MG63 (cell line): ENCODE measurements around the gene ZMAT5. TPM values are rescaled to one million over a fixed set of nuclear protein-coding genes. Genes with fewer than 3 reads are reported as not detected.

Experiments
- DNase-seq: peaks from one replicate; pipeline ENCODE4 v3.0.0-alpha.2; 2020
- H3K27me3 ChIP-seq: fragments of 250-450 bp; sonication (Bioruptor Pico); 2 replicates; pipeline ENCODE4 v1.5.1; 2020; ENCODE audit warnings: mild to moderate bottlenecking, moderate library complexity
- H3K36me3 ChIP-seq: fragments of 250-450 bp; sonication (Bioruptor Pico); 2 replicates; pipeline ENCODE4 v1.5.1; 2020; ENCODE audit warnings: mild to moderate bottlenecking, moderate library complexity
- H3K4me3 ChIP-seq: fragments of 250-450 bp; sonication (Bioruptor Pico); 2 replicates; pipeline ENCODE4 v1.5.1; 2020; ENCODE audit warnings: mild to moderate bottlenecking, moderate library complexity
- H3K9me3 ChIP-seq: fragments of 250-450 bp; sonication (Bioruptor Pico); 2 replicates; pipeline ENCODE4 v1.5.1; 2020; ENCODE audit warnings: mild to moderate bottlenecking, moderate library complexity
- total RNA-seq: library from RNA; depleted of rRNA; stranded (reverse); fragments of >200 nt; shearing (Covaris generic); gene quantifications from 2 replicates; pipeline ENCODE4 v1.2.3, GENCODE V29; 2014; ENCODE audit warnings: low replicate concordance; rRNA removed

Gene ZMAT5
- total RNA-seq, 1 experiment from 2014 or later, result 38.9 TPM

DNA sequence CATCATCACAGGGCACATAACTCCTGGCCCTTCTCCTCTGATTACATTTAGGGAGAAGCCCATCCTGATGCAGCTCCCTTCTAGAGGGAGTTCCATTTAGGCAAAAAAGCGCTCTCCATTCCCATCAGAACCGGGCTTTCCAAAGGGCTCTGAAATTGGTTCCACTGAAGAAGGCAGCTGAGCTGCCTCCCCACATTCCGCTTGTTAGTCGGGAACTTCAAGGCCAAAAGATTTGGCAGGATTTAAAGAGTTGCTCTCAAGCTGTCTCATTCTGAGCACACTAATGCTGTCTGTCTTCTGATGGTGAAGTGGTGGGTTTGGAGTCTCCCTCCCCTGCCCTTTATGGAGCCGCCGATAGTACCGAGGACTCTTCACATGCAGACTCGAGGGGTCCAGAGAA is 73.6 kb downstream of the ZMAT5 start:
- H3K4me3 ChIP-seq, result no peak overlapping the region
- DNase-seq, result no peak
- H3K36me3 ChIP-seq, result peaks cover 60% of the 10 kb centered on the region

DNA sequence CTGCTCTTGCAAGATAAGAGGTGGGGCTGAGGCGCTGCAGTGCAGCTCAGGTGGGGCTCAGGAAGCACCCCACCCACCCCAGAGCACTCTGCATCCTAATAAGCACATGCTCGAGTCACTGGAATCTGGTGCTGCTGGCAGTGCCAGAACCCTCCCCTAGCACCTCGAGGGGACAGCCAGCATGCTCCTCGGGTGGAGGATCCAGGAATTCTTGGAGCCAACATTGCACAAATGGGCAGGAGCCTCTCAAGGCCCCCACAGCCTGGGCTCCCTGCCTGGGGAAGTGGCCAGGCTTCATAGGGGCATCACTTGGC is 74.5 kb downstream of the ZMAT5 start:
- Histone ChIP-seq H3K36me3 (peaks cover 64% of the 10 kb centered on the region), H3K4me3 (no peak overlapping the region), H3K27me3 (no peaks in the 10 kb centered on the region), H3K9me3 (no peaks in the 10 kb centered on the region)
- DNase-seq, result no peak

More for the DNA sequence above, 73.6 kb downstream of the ZMAT5 start:
- Histone ChIP-seq H3K27me3 (no peaks in the 10 kb centered on the region), H3K9me3 (no peaks in the 10 kb centered on the region)

- DNase-seq, result no peak
- peaks cover 66% of the 10 kb centered on the region for H3K36me3 ChIP-seq
- H3K4me3 ChIP-seq, result no peak overlapping the region
- H3K27me3 ChIP-seq, result no peaks in the 10 kb centered on the region
- no peaks in the 10 kb centered on the region for H3K9me3 ChIP-seq
Observed at GRCh38 chr22:29691636-29692326, 75.0 kb downstream of the ZMAT5 start.

- Histone ChIP-seq H3K9me3 (no peaks in the 10 kb centered on the region), H3K27me3 (no peaks in the 10 kb centered on the region), H3K4me3 (no peak overlapping the region), H3K36me3 (peaks cover 69% of the 10 kb centered on the region)
- DNase-seq, result no peak
Observed at GRCh38 chr22:29690476-29690875, 76.3 kb downstream of the ZMAT5 start.

DNA sequence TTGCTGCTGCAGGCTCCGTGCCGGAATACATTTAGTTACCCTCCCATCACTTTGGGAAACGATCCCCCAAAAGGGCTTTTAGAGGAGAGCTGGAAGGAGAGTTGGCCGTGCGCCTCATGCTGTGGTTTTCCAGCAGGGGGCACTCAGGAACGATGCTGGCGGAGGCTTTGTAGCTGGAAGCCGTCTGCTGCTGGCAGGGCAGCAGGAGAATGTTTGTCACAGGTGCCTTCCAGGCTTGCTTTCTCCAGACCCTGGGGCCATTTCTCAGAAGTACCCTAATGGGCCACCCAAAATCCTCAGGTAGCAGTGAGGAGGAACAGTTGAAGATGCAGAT is 77.0 kb downstream of the ZMAT5 start:
- peaks cover 65% of the 10 kb centered on the region for H3K36me3 ChIP-seq
- no peak for DNase-seq
- no peaks in the 10 kb centered on the region for H3K27me3 ChIP-seq
- H3K9me3 ChIP-seq, result no peaks in the 10 kb centered on the region
- H3K4me3 ChIP-seq, result no peak overlapping the region

DNA sequence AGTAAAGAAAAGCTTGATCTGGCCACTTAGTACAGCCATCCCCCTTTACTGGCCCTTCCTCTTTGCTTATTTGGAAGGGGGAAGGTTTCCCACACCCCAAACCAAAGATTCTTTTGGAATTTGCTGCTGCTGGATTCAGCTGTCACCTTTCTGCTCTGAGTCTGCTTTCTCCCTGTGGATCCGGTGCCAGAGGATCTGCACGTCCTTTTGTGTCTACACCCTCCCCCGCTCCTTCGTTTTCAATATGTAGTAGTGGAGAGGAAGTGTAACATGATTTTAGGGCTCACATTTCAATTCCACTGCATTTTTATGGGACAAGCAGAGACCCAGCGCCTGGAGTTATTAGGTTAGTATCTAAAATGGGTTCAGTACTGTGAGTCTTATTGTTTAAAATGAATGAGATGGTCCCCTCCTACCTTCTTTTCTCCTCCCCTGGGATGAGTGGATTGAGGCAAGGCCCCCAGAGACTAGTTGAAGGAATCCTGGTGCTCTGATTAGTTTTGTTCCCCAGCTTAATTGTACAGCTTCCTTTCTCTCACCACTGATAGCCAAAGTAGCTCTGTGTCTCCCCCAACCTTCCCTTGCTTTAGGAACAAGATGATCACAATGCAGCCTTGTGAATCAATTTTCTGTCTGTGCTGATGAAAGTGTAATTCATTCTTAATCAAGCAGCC is 77.5 kb downstream of the ZMAT5 start:
- DNase-seq, result no peak
- Histone ChIP-seq H3K36me3 (peaks cover 60% of the 10 kb centered on the region), H3K4me3 (no peak overlapping the region), H3K27me3 (no peaks in the 10 kb centered on the region), H3K9me3 (no peaks in the 10 kb centered on the region)

GRCh38 chr22:29684244-29684643 is 82.6 kb downstream of the ZMAT5 start:
- H3K27me3 ChIP-seq, result no peaks in the 10 kb centered on the region
- no peaks in the 10 kb centered on the region for H3K9me3 ChIP-seq
- DNase-seq, result no peak
- H3K36me3 ChIP-seq, result peaks cover 68% of the 10 kb centered on the region
- no peak overlapping the region for H3K4me3 ChIP-seq

DNA sequence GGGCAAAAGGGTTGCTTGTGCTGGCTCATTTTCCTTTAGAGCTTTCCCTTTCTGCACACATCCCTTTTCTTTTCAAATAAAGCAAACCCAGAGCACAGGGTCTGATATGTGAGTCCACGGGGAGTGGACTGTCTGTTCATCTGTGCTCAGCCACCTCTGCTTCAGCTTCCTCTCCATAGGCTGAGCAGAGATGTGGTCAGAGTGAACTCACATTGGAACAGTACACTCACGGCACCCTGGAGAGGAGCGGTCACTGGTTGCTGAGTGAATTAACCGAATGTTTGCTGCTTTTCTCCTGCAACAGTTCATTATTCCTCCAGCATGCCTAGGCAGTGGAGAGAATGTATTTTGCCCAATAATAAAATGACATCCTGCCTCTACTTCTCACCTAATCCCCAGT is 83.3 kb downstream of the ZMAT5 start:
- Histone ChIP-seq H3K4me3 (no peak overlapping the region), H3K36me3 (peaks cover 73% of the 10 kb centered on the region), H3K27me3 (no peaks in the 10 kb centered on the region), H3K9me3 (no peaks in the 10 kb centered on the region)
- no peak for DNase-seq

Other genes with a start within 250 kb of the ZMAT5 start
- gene THOC5, start 213.2 kb downstream of the ZMAT5 start, total RNA-seq, result 49.7 and 73.2 TPM in 2 replicates
- gene NIPSNAP1, start 185.9 kb downstream of the ZMAT5 start, total RNA-seq, result 49.0 and 57.0 TPM in 2 replicates
- gene NF2, start 163.4 kb downstream of the ZMAT5 start, total RNA-seq, result 134 and 159 TPM in 2 replicates
- not detected in 2 replicates for gene CABP7, start 47.0 kb downstream of the ZMAT5 start, total RNA-seq
- gene UQCR10, start 362 bp upstream of the ZMAT5 start, total RNA-seq, result 46.4 and 71.1 TPM in 2 replicates
- gene ASCC2, start 71.3 kb upstream of the ZMAT5 start, total RNA-seq, result 36.2 and 37.8 TPM in 2 replicates
- gene MTMR3, start 116.2 kb upstream of the ZMAT5 start, total RNA-seq, result 9.1 and 12.9 TPM in 2 replicates